Small intestine (tissue), 7 donors: ENCODE results near the gene MUSK. TPM values are rescaled to one million over a fixed set of nuclear protein-coding genes. Genes with fewer than 3 reads are reported as not detected.

Source experiments
- DNase-seq, 2 donors: peaks; one replicate each; pipeline versions ENCODE4 v3.0.0 to v3.0.0-alpha.2; 2013
- FAIRE-seq: peaks from 2 replicates; lab custom pipeline; 2012; peaks lifted over from hg19 to GRCh38; lab: Jason Lieb, UNC
- H3K27ac ChIP-seq, 3 donors: one replicate each; pipeline ENCODE4 v1.5.1; 2013; ENCODE audit warnings: low read length in 2 of 3, mild to moderate bottlenecking in 2 of 3, control low read depth in 1 of 3, inconsistent platforms in 1 of 3, low read depth in 1 of 3, moderate library complexity in 1 of 3
- H3K27me3 ChIP-seq, 3 donors: one replicate each; pipeline ENCODE4 v1.6.1; 2013; ENCODE audit warnings: low read length in 3 of 3, inconsistent platforms in 1 of 3; ENCODE audit not compliant: control insufficient read depth in 3 of 3, insufficient read depth in 3 of 3
- H3K36me3 ChIP-seq, 3 donors: one replicate each; pipeline ENCODE4 v1.6.1; 2013; ENCODE audit warnings: low read length in 3 of 3, inconsistent platforms in 1 of 3, low read depth in 1 of 3, mild to moderate bottlenecking in 1 of 3, moderate library complexity in 1 of 3; ENCODE audit not compliant: control insufficient read depth in 3 of 3, insufficient read depth in 2 of 3
- H3K4me1 ChIP-seq, 3 donors: one replicate each; pipeline ENCODE4 v1.6.1; 2013; ENCODE audit warnings: low read length in 2 of 3, inconsistent platforms in 1 of 3, low read depth in 1 of 3, mild to moderate bottlenecking in 1 of 3, moderate library complexity in 1 of 3; ENCODE audit not compliant: control insufficient read depth in 3 of 3, insufficient read depth in 2 of 3
- H3K4me3 ChIP-seq, 3 donors: one replicate each; pipeline ENCODE4 v1.5.1; 2013; ENCODE audit warnings: low read length in 3 of 3, control low read depth in 1 of 3, inconsistent platforms in 1 of 3, low read depth in 1 of 3, mild to moderate bottlenecking in 1 of 3, moderate library complexity in 1 of 3
- H3K9me3 ChIP-seq, 2 donors: one replicate each; pipeline ENCODE4 v1.6.1; 2013; ENCODE audit warnings: low read depth in 1 of 2, low read length in 1 of 2; ENCODE audit not compliant: control insufficient read depth in 2 of 2, insufficient read depth in 1 of 2
- WGBS, 3 donors: extraction: QIAGEN DNeasy Blood & Tissue Kit; methylation state at CpG; one replicate each; pipeline ENCODE4 v1.1.7; 2013; 5-methylcytosine and 5-hydroxymethylcytosine counted together
- polyA plus RNA-seq, 4 donors: library from polyadenylated mRNA; stranded (reverse) in 3 of 4; unstranded in 1 of 4; fragments of 200-250 nt in 3 of 4; fragments of 120-200 nt in 1 of 4; gene quantifications; one replicate each; pipeline versions ENCODE4 v1.2.1 to v1.2.3, GENCODE V29; 2013
- donor health status: healthy with polysubstance abuse.
- donor health status: control.
- donor health status: control.
- donor health status: Bipolar disorder and iron deficiency.
- donor health status: healthy.

Gene MUSK
- polyA plus RNA-seq, 4 donors: 0.54 to 1.9 (median 1.2) TPM; not detected in 1

GRCh38 chr9:110847671-110848070, 179.1 kb downstream of the MUSK start:
- Histone ChIP-seq H3K4me3 (no peak overlapping the region), H3K36me3 (no peaks in the 10 kb centered on the region), H3K4me1 (no peaks in the 10 kb centered on the region), H3K9me3 (no peaks in the 10 kb centered on the region), H3K27ac (no peak overlapping the region), H3K27me3 (no peaks in the 10 kb centered on the region)
- no peak for DNase-seq
- WGBS, 3 donors: 30 to 65% (median 42%) methylated on average over 3 of the region's 3 CpGs
- no peak for FAIRE-seq

DNA sequence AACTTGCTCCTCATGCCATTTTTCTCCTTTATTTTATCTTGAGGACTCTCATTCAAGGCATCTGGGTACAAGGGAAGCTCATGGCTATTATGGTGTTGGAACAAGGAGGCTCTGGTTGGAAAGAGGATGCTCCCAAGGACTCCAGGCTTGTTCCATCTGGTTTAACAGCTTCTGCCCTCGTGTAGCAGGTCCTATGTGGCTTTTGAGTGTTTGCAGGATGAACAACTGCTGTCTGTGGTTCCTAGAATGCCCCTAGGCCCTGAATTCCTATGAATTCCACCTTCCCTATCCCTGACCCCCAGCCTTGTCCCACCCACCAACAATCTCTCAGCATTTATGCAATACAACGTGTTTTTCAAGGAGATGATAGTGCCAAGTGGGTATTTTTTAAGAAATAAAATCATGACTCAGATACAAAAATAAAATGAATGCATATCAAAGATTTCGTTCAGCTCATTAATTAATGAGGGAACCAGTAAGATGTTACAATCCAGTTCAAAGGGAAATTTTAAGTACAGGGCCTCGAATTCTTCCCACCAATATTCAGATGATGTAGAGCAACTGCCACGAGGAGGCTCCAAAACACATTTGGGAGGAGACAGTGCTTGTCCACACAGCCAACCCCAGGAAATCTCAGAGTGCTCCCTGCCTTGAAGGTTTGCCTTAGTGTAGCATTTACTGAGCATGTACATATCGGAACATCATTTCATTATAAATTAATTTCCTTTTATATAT, 182.0 kb downstream of the MUSK start:
- no peaks in the 10 kb centered on the region for H3K4me1 ChIP-seq
- FAIRE-seq: no peak
- DNase-seq: no peak
- H3K27ac ChIP-seq: no peak overlapping the region
- no peak overlapping the region for H3K4me3 ChIP-seq
- H3K9me3 ChIP-seq: peaks cover 0 to 5% of the 10 kb centered on the region in 2 donors
- no peaks in the 10 kb centered on the region for H3K36me3 ChIP-seq
- WGBS, 3 donors: 71 to 83% (median 72%) methylated on average over 6 of the region's 6 CpGs
- no peaks in the 10 kb centered on the region for H3K27me3 ChIP-seq

Other genes with a start within 250 kb of the MUSK start
- 1 to 10 TPM in 2 of 4 donors, under 1 TPM in 2; under 0.01 to 5.8 (median 2.3) TPM for gene SVEP1, start 89.0 kb upstream of the MUSK start, polyA plus RNA-seq